HG03521 (cell line): Measurements from ENCODE around the gene ELOVL1.

ENCODE experiments used
- ATAC-seq: cut with Tn5 transposase; IDR thresholded peaks from one replicate; pipeline ENCODE4 v1.9.1; 2021; ENCODE audit warnings: mild to moderate bottlenecking, moderate library complexity; ENCODE audit not compliant: unreplicated experiment

The ELOVL1 gene

GRCh38 chr1:43331688-43332087 is 36.1 kb downstream of the ELOVL1 start:
- no peak for ATAC-seq

DNA sequence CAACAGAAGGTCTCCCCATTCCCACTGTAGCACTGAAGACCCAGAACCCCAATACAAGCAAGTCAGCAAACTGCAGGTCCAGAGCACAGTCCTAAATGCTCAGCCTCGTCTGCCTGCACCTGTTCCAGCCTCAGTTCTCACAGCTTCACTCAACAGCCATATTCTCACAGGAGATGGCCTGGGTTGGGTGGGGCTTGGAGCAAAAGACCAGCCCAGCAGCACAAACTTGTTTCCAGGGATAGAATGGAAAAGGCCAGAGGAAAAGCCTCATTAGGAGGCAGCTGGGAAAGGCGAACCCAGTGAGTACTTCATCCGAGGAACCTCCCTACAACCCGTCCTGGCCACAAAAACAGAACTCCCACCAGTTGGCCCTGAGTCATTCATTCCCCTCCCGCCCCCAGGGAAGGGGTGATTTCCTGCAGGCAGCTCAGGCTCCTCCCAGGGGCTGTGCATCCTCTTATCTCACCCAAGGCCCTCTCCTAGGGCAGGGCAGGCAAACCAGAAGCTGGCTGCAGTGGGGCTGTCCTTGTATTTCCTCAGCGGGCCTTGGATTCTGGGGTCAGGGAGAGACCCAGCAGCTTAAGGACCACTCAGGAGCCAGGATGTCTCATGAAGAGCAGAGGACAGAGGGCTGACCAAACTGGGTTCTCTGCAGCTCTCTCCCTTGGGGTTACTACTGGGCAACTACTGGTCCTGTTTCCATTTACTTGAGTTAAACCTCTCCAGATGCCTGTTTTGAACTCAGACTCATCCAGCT is 37.6 kb downstream of the ELOVL1 start:
- no peak for ATAC-seq

DNA sequence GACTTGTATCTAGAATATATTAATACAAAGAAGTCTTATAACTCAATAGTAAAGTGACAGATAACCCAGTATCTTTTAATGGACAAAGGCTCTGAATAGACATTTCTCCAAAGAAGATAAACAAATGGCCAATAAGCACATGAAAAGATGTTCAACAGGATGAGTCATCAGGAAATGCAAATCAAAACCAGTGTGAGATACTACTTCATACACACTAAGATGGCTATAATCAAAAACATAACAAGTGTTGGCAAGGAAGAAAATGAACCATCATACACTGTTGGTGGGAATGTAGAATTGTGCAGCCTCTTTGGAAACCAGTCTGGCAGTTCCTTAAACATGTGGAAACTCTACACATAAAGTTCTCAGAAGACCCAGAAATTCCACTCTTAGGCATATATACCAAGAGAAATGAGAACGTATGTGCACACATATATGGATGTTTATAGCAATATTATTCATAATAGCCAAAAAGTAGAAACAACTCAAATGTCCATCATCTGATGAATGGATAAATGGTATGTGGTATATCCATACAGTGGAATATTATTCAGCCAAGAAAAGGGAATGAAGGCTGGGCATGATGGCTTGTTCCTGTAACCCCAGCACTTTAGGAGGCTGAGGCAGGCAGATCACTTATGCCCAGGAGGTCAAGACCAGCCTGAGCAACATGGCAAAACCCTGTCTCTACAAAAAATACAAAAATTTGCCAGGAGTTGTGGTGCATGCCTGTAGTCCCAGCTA is 40.1 kb downstream of the ELOVL1 start:
- ATAC-seq, result no peak

- ATAC-seq, result no peak
These were observed 42.4 kb downstream of the ELOVL1 start for GRCh38 chr1:43325381-43325780.

DNA sequence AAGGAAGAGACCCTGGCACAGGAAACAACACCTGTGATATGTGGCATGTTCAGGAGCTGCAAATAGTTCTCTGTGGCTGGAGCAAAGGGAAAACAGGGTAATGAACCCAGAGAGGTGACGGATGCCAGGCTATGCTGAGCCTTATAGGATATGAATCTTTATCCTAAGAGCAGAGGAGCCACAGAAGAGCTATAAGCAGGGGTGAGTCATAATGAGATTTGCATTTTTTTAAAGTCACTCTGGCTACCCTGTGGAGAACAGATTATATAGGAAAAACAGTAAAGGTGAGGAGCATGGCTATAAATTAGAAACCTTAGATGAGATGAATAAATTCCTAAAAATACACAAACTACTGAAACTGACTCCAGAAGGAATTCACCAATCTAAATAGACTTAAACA is 43.0 kb downstream of the ELOVL1 start:
- ATAC-seq, result no peak

GRCh38 chr1:43322506-43322905 is 45.3 kb downstream of the ELOVL1 start:
- ATAC-seq, result no peak

DNA sequence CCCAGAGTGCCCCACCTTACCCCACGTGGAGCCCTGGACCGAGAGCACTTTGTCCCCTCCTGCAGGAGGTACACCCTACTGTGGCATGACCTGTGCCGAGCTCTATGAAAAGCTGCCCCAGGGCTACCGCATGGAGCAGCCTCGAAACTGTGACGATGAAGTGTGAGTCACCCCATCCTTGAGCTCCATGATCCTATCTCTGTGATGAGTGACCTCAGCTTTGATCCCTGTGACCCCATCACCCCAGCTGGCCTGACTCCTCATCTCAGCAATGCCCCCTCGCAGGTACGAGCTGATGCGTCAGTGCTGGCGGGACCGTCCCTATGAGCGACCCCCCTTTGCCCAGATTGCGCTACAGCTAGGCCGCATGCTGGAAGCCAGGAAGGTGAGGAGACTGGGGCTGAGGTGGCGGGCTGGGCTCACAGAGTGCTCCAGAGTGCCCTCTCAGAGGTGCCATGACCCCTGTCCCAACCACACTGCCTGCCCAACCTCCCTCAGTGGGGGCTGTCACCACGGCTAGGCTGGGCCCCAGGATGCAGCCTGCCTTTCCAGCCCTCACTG is 46.4 kb downstream of the ELOVL1 start:
- no peak for ATAC-seq

GRCh38 chr1:43319766-43320165 is 48.0 kb downstream of the ELOVL1 start:
- ATAC-seq, result no peak

DNA sequence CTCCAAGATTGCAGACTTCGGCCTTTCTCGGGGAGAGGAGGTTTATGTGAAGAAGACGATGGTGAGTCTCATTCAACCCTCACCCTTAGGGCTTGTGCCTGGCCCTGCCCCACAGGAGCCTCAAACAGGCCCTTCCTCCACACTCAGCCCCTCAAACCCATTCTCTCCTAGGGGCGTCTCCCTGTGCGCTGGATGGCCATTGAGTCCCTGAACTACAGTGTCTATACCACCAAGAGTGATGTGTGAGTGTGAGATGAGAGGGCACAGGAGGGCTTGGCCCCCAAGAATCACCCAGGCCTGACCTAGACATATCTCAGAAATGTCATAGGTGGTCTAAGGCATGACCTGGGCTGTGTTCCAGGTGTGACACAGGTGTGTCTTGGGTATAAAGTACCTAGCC is 48.5 kb downstream of the ELOVL1 start:
- no peak for ATAC-seq

- no peak for ATAC-seq
These were observed 49.0 kb downstream of the ELOVL1 start for GRCh38 chr1:43318831-43319230.

- no peak for ATAC-seq
These were observed 49.9 kb downstream of the ELOVL1 start for GRCh38 chr1:43317817-43318471.

DNA sequence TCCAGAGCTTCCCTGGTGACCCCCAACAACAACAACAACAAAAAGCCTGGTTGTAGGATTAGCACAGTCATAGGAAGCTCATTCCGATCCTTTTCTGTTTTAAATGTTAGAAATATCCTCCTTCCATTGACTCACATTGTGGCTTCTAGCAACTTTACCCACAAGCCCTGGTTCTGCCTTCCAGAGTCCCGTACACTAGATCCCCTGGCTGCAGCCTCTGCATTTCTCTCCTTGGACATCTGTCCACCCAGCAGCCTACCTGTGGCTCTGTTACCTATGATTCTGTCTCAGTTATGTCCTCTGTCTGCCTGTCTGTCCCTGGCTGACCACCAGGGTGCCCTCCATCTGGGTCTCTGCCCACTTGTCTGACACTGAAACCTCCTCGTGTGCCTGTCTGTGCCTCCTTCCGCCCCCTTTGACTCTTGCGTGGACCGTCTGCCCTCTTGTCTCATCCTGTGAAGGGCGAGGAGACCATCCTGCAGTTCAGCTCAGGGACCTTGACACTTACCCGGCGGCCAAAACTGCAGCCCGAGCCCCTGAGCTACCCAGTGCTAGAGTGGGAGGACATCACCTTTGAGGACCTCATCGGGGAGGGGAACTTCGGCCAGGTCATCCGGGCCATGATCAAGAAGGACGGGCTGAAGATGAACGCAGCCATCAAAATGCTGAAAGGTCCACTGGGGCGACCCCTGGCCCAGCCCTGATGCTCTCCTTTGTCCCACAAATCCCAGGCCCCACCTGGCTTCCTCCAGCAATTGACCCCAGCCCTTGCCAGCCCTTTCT is 50.9 kb downstream of the ELOVL1 start:
- no peak for ATAC-seq

GRCh38 chr1:43315963-43316737 is 51.7 kb downstream of the ELOVL1 start:
- no peak for ATAC-seq

- no peak for ATAC-seq
These were observed 52.3 kb downstream of the ELOVL1 start for GRCh38 chr1:43315481-43315880.

GRCh38 chr1:43314233-43314632 is 53.6 kb downstream of the ELOVL1 start:
- ATAC-seq, result no peak

DNA sequence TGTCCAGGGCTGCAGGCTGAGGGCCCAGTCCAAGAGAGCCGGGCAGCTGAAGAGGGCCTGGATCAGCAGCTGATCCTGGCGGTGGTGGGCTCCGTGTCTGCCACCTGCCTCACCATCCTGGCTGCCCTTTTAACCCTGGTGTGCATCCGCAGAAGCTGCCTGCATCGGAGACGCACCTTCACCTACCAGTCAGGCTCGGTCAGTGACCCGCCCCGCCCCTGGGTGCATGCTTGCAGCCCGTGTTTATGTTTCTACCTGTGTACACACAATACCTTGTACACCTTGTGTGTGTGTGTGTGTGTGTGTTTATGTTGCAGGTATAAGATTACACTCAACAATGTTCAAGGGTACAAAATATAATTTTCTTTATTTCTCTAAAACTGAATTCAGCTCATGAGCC is 54.0 kb downstream of the ELOVL1 start:
- no peak for ATAC-seq
